Trophoblast cell (in vitro differentiated cells and primary cell): ENCODE measurements around the gene PGAP1.

Experiments used
- DNase-seq, 2 donors: peaks; one replicate each; pipeline ENCODE4 v3.0.0-alpha.2; 2016
- H2AFZ ChIP-seq: 2 replicates; pipeline ENCODE4 v1.6.1; 2013; ENCODE audit warnings: low read length, moderate library complexity, mild to moderate bottlenecking; ENCODE audit not compliant: insufficient read depth, poor library complexity
- H2AK5ac ChIP-seq: 2 replicates; pipeline ENCODE4 v1.6.1; 2013; ENCODE audit warnings: mild to moderate bottlenecking, low read length
- H2BK120ac ChIP-seq: 2 replicates; pipeline ENCODE4 v1.6.1; 2013; ENCODE audit warnings: low read length, mild to moderate bottlenecking, moderate library complexity; ENCODE audit not compliant: insufficient read depth, poor library complexity
- H2BK12ac ChIP-seq: 2 replicates; pipeline ENCODE4 v1.6.1; 2013; ENCODE audit warnings: mild to moderate bottlenecking, low read length, moderate library complexity
- H2BK5ac ChIP-seq: 2 replicates; pipeline ENCODE4 v1.6.1; 2013; ENCODE audit warnings: low read length, low read depth, moderate library complexity, mild to moderate bottlenecking; ENCODE audit not compliant: poor library complexity
- H3K14ac ChIP-seq: 2 replicates; pipeline ENCODE4 v1.6.1; 2013; ENCODE audit warnings: mild to moderate bottlenecking, low read length
- H3K18ac ChIP-seq: 2 replicates; pipeline ENCODE4 v1.6.1; 2013; ENCODE audit warnings: mild to moderate bottlenecking, low read length
- H3K23ac ChIP-seq: 2 replicates; pipeline ENCODE4 v1.6.1; 2013; ENCODE audit warnings: low read length
- H3K27ac ChIP-seq: 2 replicates; pipeline ENCODE4 v1.5.1; 2013; ENCODE audit warnings: low read depth, mild to moderate bottlenecking, inconsistent platforms, low read length, moderate library complexity
- H3K27me3 ChIP-seq: 2 replicates; pipeline ENCODE4 v1.6.1; 2013; ENCODE audit warnings: inconsistent platforms, mild to moderate bottlenecking, low read length, moderate library complexity; ENCODE audit not compliant: insufficient read depth
- H3K36me3 ChIP-seq, 2 experiments: 1 replicate in 1 of 2; 2 replicates in 1 of 2; pipeline ENCODE4 v1.6.1; 2013; ENCODE audit warnings: low read length in 2 of 2, mild to moderate bottlenecking in 2 of 2, moderate library complexity in 1 of 2; ENCODE audit not compliant: insufficient read depth in 2 of 2, control insufficient read depth in 1 of 2
- H3K4ac ChIP-seq: 2 replicates; pipeline ENCODE4 v1.6.1; 2013; ENCODE audit warnings: low read depth, mild to moderate bottlenecking, low read length, moderate library complexity
- H3K4me1 ChIP-seq, 2 experiments: 1 replicate in 1 of 2; 2 replicates in 1 of 2; pipeline ENCODE4 v1.6.1; 2013; ENCODE audit warnings: low read length in 2 of 2, mild to moderate bottlenecking in 2 of 2, moderate library complexity in 1 of 2; ENCODE audit not compliant: insufficient read depth in 2 of 2, control insufficient read depth in 1 of 2
- H3K4me2 ChIP-seq: 2 replicates; pipeline ENCODE4 v1.6.1; 2013; ENCODE audit warnings: inconsistent platforms, mild to moderate bottlenecking, low read length, moderate library complexity
- H3K4me3 ChIP-seq: 2 replicates; pipeline ENCODE4 v1.5.1; 2013; ENCODE audit warnings: mild to moderate bottlenecking, low read depth, low read length, inconsistent platforms
- H3K79me1 ChIP-seq: one replicate; pipeline ENCODE4 v1.6.1; 2013; ENCODE audit warnings: low read length
- H3K79me2 ChIP-seq: 2 replicates; pipeline ENCODE4 v1.6.1; 2013; ENCODE audit warnings: low read length, mild to moderate bottlenecking; ENCODE audit not compliant: control insufficient read depth, insufficient read depth, poor library complexity
- H3K9ac ChIP-seq: 2 replicates; pipeline ENCODE4 v1.6.1; 2013; ENCODE audit warnings: mild to moderate bottlenecking, low read length
- H3K9me3 ChIP-seq: 2 replicates; pipeline ENCODE4 v1.6.1; 2013; ENCODE audit warnings: low read depth, mild to moderate bottlenecking, control low read depth, inconsistent platforms, low read length; ENCODE audit not compliant: insufficient read depth
- H4K12ac ChIP-seq: 2 replicates; pipeline ENCODE4 v1.6.1; 2013; ENCODE audit warnings: low read depth, mild to moderate bottlenecking, low read length, moderate library complexity
- H4K8ac ChIP-seq: 2 replicates; pipeline ENCODE4 v1.6.1; 2013; ENCODE audit warnings: low read depth, mild to moderate bottlenecking, low read length, moderate library complexity
- H4K91ac ChIP-seq: one replicate; pipeline ENCODE4 v1.6.1; 2013; ENCODE audit warnings: low read depth, mild to moderate bottlenecking, low read length, moderate library complexity
- WGBS: extraction: QIAGEN DNeasy Blood & Tissue Kit; methylation state at CpG from one replicate; pipeline ENCODE4 v1.1.7; 2013; ENCODE audit warnings: missing lambda C conversion rate; ENCODE audit not compliant: insufficient read length, insufficient coverage; ENCODE audit errors: extremely low coverage; 5-methylcytosine and 5-hydroxymethylcytosine counted together

The PGAP1 gene

GRCh38 chr2:196925051-196925767 lies 1.3 kb downstream of the PGAP1 start:
- Histone ChIP-seq H3K4me3 (peak overlapping the region; percentile 78), H4K12ac (no peak overlapping the region), H3K9ac (peak overlapping the region; percentile 34), H2AFZ (peak overlapping the region; percentile 19), H3K4me1 (no peaks in the 10 kb centered on the region), H4K91ac (no peak overlapping the region), H3K23ac (no peak overlapping the region), H2AK5ac (no peak overlapping the region), H3K18ac (no peak overlapping the region), H3K36me3 (no peaks in the 10 kb centered on the region), H3K4ac (no peak overlapping the region), H3K79me2 (peaks cover 7% of the 10 kb centered on the region), H3K9me3 (no peaks in the 10 kb centered on the region), H3K4me2 (peak overlapping the region; percentile 81), H3K14ac (no peak overlapping the region), H2BK120ac (no peak overlapping the region), H4K8ac (no peak overlapping the region), H3K79me1 (peaks cover 12% of the 10 kb centered on the region), H3K27me3 (no peaks in the 10 kb centered on the region), H3K27ac (no peak overlapping the region), H2BK12ac (no peak overlapping the region), H2BK5ac (no peak overlapping the region)
- DNase-seq, result no peak
- WGBS, result no CpG with 5 or more reads among the region's 11 CpGs

GRCh38 chr2:196924051-196924450 lies 2.5 kb downstream of the PGAP1 start:
- Histone ChIP-seq H2BK120ac (no peak overlapping the region), H2AK5ac (no peak overlapping the region), H3K79me1 (peaks cover 12% of the 10 kb centered on the region), H2BK5ac (no peak overlapping the region), H3K27ac (no peak overlapping the region), H3K4me1 (no peaks in the 10 kb centered on the region), H3K23ac (no peak overlapping the region), H3K9me3 (no peaks in the 10 kb centered on the region), H4K12ac (no peak overlapping the region), H4K8ac (no peak overlapping the region), H3K79me2 (peaks cover 7% of the 10 kb centered on the region), H3K18ac (no peak overlapping the region), H3K4me3 (no peak overlapping the region), H2AFZ (no peak overlapping the region), H2BK12ac (no peak overlapping the region), H4K91ac (no peak overlapping the region), H3K9ac (no peak overlapping the region), H3K4ac (no peak overlapping the region), H3K36me3 (no peaks in the 10 kb centered on the region), H3K27me3 (no peaks in the 10 kb centered on the region), H3K4me2 (no peak overlapping the region), H3K14ac (no peak overlapping the region)
- no peak for DNase-seq

DNA sequence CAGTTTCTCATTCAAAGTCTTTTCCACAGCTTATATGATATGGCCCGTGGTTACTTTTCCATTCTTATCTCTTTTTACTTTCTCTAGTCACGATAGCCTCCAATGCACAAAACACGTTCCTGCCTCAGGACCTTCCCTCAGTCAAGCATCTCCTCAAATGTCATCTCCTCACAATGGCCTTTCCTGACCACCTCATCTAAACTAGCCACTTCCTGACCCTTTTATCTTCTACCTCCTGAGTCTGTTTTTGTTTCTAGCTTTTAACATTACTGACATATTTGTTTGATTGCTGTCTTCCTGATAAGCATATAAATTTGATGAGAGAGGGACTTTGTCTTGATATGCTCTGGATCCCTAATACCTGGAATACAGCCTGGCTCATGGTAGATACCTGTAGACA lies 7.6 kb downstream of the PGAP1 start:
- H3K36me3 ChIP-seq, result peaks cover 0 to 2% of the 10 kb centered on the region in 2 experiments
- H3K23ac ChIP-seq, result no peak overlapping the region
- H3K79me2 ChIP-seq, result no peaks in the 10 kb centered on the region
- no peak overlapping the region for H2BK5ac ChIP-seq
- WGBS, result no CpG with 5 or more reads among the region's 3 CpGs
- no peak overlapping the region for H2AFZ ChIP-seq
- no peak overlapping the region for H3K14ac ChIP-seq
- H3K18ac ChIP-seq, result no peak overlapping the region
- no peaks in the 10 kb centered on the region for H3K27me3 ChIP-seq
- no peak for DNase-seq
- no peaks in the 10 kb centered on the region for H3K79me1 ChIP-seq
- no peak overlapping the region for H2BK120ac ChIP-seq
- no peak overlapping the region for H4K91ac ChIP-seq
- no peak overlapping the region for H2BK12ac ChIP-seq
- H3K4me3 ChIP-seq, result no peak overlapping the region
- H3K4ac ChIP-seq, result no peak overlapping the region
- no peaks in the 10 kb centered on the region for H3K9me3 ChIP-seq
- no peak overlapping the region for H2AK5ac ChIP-seq
- H3K9ac ChIP-seq, result no peak overlapping the region
- H3K4me1 ChIP-seq, result no peaks in the 10 kb centered on the region
- no peak overlapping the region for H3K27ac ChIP-seq
- no peak overlapping the region for H4K12ac ChIP-seq
- no peak overlapping the region for H3K4me2 ChIP-seq
- no peak overlapping the region for H4K8ac ChIP-seq

- Histone ChIP-seq H2AFZ (no peak overlapping the region), H4K91ac (no peak overlapping the region), H3K27ac (no peak overlapping the region), H3K9me3 (no peaks in the 10 kb centered on the region), H2BK5ac (no peak overlapping the region), H3K4me2 (no peak overlapping the region), H3K36me3 (peaks cover 0 to 2% of the 10 kb centered on the region in 2 experiments), H4K12ac (no peak overlapping the region), H3K23ac (no peak overlapping the region), H3K9ac (no peak overlapping the region), H4K8ac (no peak overlapping the region), H3K27me3 (no peaks in the 10 kb centered on the region), H2BK120ac (no peak overlapping the region), H2BK12ac (no peak overlapping the region), H3K14ac (no peak overlapping the region), H3K4me1 (no peaks in the 10 kb centered on the region), H3K79me1 (no peaks in the 10 kb centered on the region), H2AK5ac (no peak overlapping the region), H3K4ac (no peak overlapping the region), H3K79me2 (no peaks in the 10 kb centered on the region), H3K4me3 (no peak overlapping the region), H3K18ac (no peak overlapping the region)
- DNase-seq, result no peak
Measured at GRCh38 chr2:196917802-196918201, 8.7 kb downstream of the PGAP1 start.
